K562 treated with DMSO at 1 percent for 24 hours (cell line): Measurements from ENCODE around the gene RNF223. TPM values are rescaled to one million over a fixed set of nuclear protein-coding genes. Genes with fewer than 3 reads are reported as not detected.

Experiments
- total RNA-seq: library from RNA; unstranded; fragments of 300-600 nt; gene quantifications from 2 replicates; pipeline ENCODE4 v1.2.3, GENCODE V29; 2022; ENCODE audit warnings: low read depth; ENCODE audit not compliant: insufficient read depth

RNF223 gene
- not detected in 2 replicates for total RNA-seq

DNA sequence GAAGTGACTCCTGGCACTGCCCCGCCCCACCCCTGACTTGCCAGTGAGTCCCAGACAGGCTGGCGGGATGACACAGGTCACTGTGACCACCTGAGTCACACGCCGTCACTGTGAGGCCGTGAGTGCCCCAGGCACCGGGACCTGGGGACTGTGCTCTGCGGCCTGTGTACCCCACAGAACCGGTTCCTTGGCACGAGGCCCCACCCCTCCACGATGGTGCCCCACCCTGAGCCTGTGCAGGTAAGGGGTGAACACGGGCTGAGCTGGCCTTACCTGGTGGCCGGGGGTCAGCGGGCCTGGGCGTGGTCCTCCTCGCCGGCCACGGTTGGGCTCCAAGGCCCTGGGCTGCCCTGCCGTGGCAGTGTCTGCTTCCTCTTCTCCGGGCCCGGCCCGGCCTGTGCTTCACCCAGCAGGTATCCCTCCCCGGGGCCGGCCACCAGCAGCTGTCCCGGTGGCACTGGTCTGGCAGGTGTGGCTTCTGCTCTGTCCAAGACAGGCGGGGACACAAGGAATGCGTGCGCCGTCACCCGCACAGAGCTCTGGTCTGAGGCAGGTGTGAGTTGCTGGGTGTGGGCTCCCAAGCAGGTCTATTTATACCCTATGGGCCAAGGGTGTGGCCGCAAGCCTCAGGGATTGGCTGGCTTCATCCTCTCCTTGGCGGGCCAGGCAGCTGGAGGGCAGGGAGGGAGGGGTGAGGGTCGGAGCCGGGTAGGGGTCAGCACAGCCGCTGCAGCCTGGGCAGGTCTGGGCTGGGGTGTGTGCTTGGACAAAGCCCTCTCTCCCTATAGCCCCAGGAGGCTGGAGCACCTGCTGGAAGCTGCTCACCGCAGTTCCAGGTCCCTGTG lies at the start of gene RNF223:
Gene RNF223 (minus strand): TSS at position 564 of the 845 bp plus-strand sequence. CDS start 1,740 bp downstream, outside the sequence.

DNA sequence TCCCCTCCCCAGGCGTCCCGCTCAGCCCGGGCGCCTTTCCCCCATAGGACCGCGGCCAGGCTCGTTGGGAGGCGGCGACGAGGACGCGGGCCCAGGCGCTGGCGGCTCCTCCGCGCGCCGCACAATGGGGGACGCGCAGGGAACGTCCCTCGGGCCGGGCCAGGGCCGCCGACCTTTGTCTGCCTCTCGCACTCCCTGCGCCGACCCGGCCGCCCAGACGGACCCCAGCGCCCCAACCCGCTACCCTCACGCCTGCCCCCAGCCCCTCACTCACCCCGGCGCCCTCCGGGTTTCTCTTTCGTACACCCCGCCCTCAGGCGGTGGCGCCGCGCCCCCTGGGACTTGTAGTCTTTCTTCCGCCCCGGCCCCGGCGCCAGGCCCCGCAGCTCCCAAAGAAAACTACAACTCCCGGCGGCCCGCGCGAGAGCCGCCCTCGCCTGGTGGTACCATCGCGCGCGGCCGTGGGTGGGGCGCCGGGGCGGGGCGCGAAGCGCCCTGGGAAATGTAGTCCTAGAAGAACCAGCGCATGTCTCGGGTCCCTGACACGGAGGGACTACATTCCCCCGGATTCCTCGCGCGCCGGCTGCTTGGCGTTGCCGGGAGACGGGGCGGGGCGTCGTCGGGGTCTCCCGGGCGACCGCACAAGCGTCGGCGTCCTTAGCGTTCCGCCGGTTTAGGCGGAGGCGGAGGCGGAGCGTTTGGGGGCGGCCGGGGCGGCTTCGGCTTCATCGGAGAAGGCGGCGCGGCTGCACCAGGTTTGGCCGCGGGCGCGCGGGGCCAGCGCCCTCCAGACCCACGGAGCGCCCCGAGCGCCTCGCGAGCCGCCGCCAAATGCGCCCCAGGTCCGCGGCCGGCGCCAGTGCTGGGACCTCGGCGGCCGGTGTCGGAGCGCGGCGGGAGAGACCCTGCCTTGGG lies 41.9 kb upstream of the RNF223 start, which contains the start of gene C1orf159:
Gene C1orf159 (minus strand): TSS at position 304 of the 915 bp plus-strand sequence. CDS start 24,546 bp downstream, outside the sequence.

Other genes with a start within 250 kb of the RNF223 start
- gene SAMD11, start 150.4 kb downstream of the RNF223 start, total RNA-seq = 20.5 and 21.7 TPM in 2 replicates
- 177 and 179 TPM in 2 replicates for gene NOC2L, start 115.0 kb downstream of the RNF223 start, total RNA-seq
- gene KLHL17, start 113.7 kb downstream of the RNF223 start, total RNA-seq = 15.8 and 20.6 TPM in 2 replicates
- gene PLEKHN1, start 107.8 kb downstream of the RNF223 start, total RNA-seq = 0.25 and 0.73 TPM in 2 replicates
- 0.34 TPM in 1 of 2 replicates, not detected in the other for gene PERM1, start 92.2 kb downstream of the RNF223 start, total RNA-seq
- gene HES4, start 74.2 kb downstream of the RNF223 start, total RNA-seq = 27.9 and 28.9 TPM in 2 replicates
- gene ISG15, start 60.8 kb downstream of the RNF223 start, total RNA-seq = 110 and 141 TPM in 2 replicates
- 83.0 and 97.6 TPM in 2 replicates for gene AGRN, start 54.2 kb downstream of the RNF223 start, total RNA-seq
- gene C1orf159, start 41.8 kb upstream of the RNF223 start, total RNA-seq = 20.6 and 26.3 TPM in 2 replicates
- not detected in 2 replicates for gene TTLL10, start 99.6 kb upstream of the RNF223 start, total RNA-seq
- gene TNFRSF18, start 132.3 kb upstream of the RNF223 start, total RNA-seq = not detected in 2 replicates
- gene TNFRSF4, start 139.8 kb upstream of the RNF223 start, total RNA-seq = 0.75 and 1.9 TPM in 2 replicates
- gene SDF4, start 157.7 kb upstream of the RNF223 start, total RNA-seq = 276 and 297 TPM in 2 replicates
- gene B3GALT6, start 157.9 kb upstream of the RNF223 start, total RNA-seq = 17.9 and 21.2 TPM in 2 replicates
- gene C1QTNF12, start 172.4 kb upstream of the RNF223 start, total RNA-seq = 1.9 and 2.5 TPM in 2 replicates
- 114 and 118 TPM in 2 replicates for gene UBE2J2, start 199.5 kb upstream of the RNF223 start, total RNA-seq
- gene SCNN1D, start 206.1 kb upstream of the RNF223 start, total RNA-seq = 3.8 TPM in 2 replicates
- gene ACAP3, start 233.6 kb upstream of the RNF223 start, total RNA-seq = 52.1 and 55.0 TPM in 2 replicates
- gene PUSL1, start 234.3 kb upstream of the RNF223 start, total RNA-seq = 69.9 and 85.1 TPM in 2 replicates